Measurements from ENCODE around the gene GEMIN7. TPM values are rescaled to one million over a fixed set of nuclear protein-coding genes. Genes with fewer than 3 reads are reported as not detected.
"Not testable (repeated sequence)": the region's sequence is repeated elsewhere in the genome, so short reads cannot be mapped to it uniquely, and the experiment has no call there.

Gene GEMIN7
- total RNA-seq, 2 experiments from 2014 or later: 53.6 to 58.2 TPM

- Mint-ChIP-seq H3K4me1 (peaks cover 78% of the 10 kb centered on the region), H3K36me3 (peaks cover 4% of the 10 kb centered on the region), H3K27ac (no peak overlapping the region), H3K4me3 (peak overlapping the region; percentile 43), H3K9me3 (no peaks in the 10 kb centered on the region), H3K27me3 (no peaks in the 10 kb centered on the region)
- DNase-seq: no peak
Measured at GRCh38 chr19:45118106-45118505, 39.0 kb downstream of the GEMIN7 start.

- H3K4me3 Mint-ChIP-seq: peak overlapping the region; percentile 32
- H3K27ac Mint-ChIP-seq: peak overlapping the region; percentile 4
- not testable (repeated sequence) for H3K36me3 Mint-ChIP-seq, H3K9me3 Mint-ChIP-seq, H3K27me3 Mint-ChIP-seq
- peaks cover 75% of the 10 kb centered on the region for H3K4me1 Mint-ChIP-seq
- peak; percentile 30 for DNase-seq
Measured at GRCh38 chr19:45118591-45119355, 39.7 kb downstream of the GEMIN7 start.

DNA sequence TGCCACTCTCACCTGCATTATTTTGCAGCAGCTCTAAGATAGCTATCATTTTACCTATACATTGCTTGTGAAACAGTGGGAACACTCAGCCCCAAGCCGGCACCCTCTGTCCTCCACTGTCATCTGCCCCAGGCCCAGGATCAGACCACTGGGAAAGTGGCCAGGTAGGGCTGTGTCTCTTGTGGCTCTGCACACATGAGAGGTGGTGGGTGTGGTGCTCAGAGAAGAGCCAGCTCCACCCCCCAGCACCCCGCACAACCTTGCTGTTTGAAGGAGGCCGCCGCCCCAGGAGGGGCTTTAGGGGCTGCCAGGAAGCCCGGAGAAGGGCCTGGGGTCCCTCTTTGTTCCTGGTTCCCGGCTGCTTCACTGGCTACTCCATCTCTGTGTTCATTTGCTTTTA lies 40.5 kb downstream of the GEMIN7 start:
- DNase-seq: no peak
- H3K9me3 Mint-ChIP-seq: no peaks in the 10 kb centered on the region
- no peaks in the 10 kb centered on the region for H3K27me3 Mint-ChIP-seq
- peak overlapping the region; percentile 32 for H3K4me3 Mint-ChIP-seq
- H3K36me3 Mint-ChIP-seq: peaks cover 4% of the 10 kb centered on the region
- H3K27ac Mint-ChIP-seq: no peak overlapping the region
- H3K4me1 Mint-ChIP-seq: peaks cover 72% of the 10 kb centered on the region

DNA sequence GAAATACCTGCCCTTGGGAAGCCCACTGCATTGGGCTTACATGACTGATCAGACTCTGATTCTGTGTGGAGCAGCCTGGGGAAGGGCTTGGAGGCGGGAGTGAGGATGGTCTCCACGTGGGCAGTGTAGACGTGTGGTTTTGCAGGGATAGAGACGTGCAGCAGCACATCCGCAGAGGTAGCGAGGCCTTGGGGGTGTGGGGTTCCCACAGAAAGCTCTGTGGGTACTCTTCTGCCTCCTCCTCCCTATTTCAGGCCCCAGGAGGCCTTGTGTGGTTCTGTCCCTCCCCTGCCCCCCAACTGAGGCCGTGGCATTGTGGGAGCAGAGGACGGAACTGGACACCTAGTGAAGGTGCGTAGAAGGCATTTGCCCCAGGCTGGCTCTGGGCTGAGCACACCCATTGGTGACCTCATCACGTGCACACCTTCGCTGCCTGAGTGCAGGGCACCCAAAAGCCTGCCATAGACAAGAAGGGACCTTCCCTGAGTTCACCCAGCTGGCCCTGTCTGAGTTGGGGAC lies 42.8 kb downstream of the GEMIN7 start:
- no peaks in the 10 kb centered on the region for H3K9me3 Mint-ChIP-seq
- no peak for DNase-seq
- H3K4me3 Mint-ChIP-seq: peak overlapping the region; percentile 43

DNA sequence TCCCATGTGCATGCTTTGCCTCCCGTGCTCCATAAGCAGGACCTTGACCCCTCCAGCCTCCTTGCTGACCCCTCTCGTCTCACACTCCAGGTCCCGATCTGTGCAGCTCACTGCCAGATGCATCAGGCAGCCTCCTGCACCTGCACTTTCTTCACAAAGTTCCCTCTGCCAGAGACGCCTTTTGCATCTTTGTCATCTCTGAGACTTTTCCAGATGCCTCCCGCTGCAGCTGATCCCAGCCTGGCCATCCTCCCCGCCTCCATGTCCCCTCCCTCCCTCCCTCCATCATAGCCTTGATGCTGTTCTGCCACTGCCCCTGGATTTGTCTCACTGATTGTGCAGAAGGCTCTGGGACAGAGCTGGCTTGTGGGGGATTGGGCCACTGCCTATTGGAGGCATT lies 43.8 kb downstream of the GEMIN7 start:
- Mint-ChIP-seq H3K27me3 (no peaks in the 10 kb centered on the region), H3K9me3 (no peaks in the 10 kb centered on the region), H3K4me1 (peaks cover 51% of the 10 kb centered on the region), H3K27ac (no peak overlapping the region), H3K4me3 (no peak overlapping the region), H3K36me3 (peaks cover 4% of the 10 kb centered on the region)
- DNase-seq: no peak

More for the DNA sequence above, 42.8 kb downstream of the GEMIN7 start:
- Mint-ChIP-seq H3K27ac (peak overlapping the region; percentile 27), H3K36me3 (peaks cover 4% of the 10 kb centered on the region), H3K4me1 (peaks cover 58% of the 10 kb centered on the region), H3K27me3 (no peaks in the 10 kb centered on the region)

DNA sequence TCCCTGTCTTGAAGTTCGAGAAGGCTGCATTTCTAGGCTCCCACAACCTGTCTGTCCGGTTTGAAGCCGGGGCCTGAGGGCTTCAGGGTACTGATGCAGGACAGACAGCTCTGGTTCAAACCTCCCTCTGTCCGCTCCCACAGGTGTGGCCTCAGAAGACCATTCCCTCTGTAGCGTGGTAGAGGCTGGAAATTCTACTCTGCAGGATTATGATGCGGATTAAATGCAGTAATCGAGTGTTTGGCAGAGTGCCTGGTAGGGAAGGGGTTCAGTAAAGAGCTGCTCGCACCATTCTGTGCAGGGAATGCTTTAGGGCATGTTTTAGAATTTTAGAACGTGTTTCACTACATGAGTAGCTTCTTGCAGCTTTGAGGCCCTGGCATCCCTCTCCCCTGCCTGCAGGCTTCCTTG lies 44.4 kb downstream of the GEMIN7 start:
- Mint-ChIP-seq H3K27ac (no peak overlapping the region), H3K27me3 (no peaks in the 10 kb centered on the region), H3K36me3 (peaks cover 4% of the 10 kb centered on the region), H3K4me1 (peaks cover 45% of the 10 kb centered on the region), H3K4me3 (no peak overlapping the region), H3K9me3 (no peaks in the 10 kb centered on the region)
- DNase-seq: no peak

- Mint-ChIP-seq H3K27ac (peak overlapping the region; percentile 10), H3K9me3 (no peaks in the 10 kb centered on the region), H3K4me3 (no peak overlapping the region), H3K27me3 (no peaks in the 10 kb centered on the region), H3K36me3 (peaks cover 4% of the 10 kb centered on the region), H3K4me1 (peaks cover 39% of the 10 kb centered on the region)
- DNase-seq: no peak
Measured at GRCh38 chr19:45124021-45124420, 45.0 kb downstream of the GEMIN7 start.

DNA sequence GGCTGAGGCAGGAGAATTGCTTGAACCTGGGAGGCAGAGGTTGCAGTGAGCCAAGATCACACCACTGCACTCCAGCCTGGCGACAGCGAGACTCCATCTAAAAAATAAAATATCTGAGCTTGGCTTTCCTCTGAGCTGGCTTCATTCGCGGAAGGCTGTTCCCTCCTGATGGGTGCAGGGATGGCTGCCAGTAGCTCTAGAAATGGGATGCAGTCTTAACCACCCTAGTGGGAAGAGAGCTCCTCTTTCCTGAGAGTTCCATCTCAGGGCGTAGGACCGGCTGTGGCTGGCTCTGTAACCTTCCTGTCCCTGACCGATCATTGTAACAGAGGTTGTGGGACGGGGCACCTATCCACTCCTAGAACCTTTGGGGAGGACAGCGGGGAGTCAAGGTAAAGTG lies 46.3 kb downstream of the GEMIN7 start:
- H3K4me1 Mint-ChIP-seq: peaks cover 29% of the 10 kb centered on the region
- H3K27me3 Mint-ChIP-seq: no peaks in the 10 kb centered on the region
- no peak for DNase-seq
- H3K27ac Mint-ChIP-seq: no peak overlapping the region
- H3K4me3 Mint-ChIP-seq: no peak overlapping the region
- peaks cover under 1% of the 10 kb centered on the region for H3K36me3 Mint-ChIP-seq
- no peaks in the 10 kb centered on the region for H3K9me3 Mint-ChIP-seq

DNA sequence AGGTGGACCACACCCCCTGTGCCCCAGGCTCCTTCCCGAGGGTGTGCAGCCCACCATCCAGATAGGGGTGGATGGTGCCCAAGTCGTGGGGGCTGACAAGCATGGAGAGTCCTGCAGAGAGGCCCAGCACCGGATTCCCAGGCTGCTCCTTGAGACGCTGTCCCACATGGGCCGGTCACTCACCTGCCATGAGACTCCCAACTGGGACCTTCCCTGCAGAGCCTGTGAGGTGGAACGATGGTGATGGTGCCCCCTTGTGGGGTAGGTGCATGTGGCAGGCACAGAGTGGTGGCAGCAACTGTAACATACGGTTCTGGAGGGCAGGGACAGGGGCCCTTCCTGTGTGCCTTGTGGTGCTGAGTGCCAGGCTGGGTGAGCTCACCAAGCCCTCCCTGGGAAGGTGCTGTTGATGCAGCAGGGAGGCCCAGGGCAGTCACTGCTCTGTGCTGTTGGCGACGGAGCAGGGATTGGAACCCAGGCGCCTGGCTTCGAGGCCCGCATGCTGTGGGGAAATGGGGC lies 47.0 kb downstream of the GEMIN7 start:
- Mint-ChIP-seq H3K27me3 (no peaks in the 10 kb centered on the region), H3K27ac (no peak overlapping the region), H3K9me3 (no peaks in the 10 kb centered on the region), H3K4me1 (peaks cover 27% of the 10 kb centered on the region), H3K4me3 (no peak overlapping the region), H3K36me3 (no peaks in the 10 kb centered on the region)
- peak; percentile 72 for DNase-seq

- DNase-seq: no peak
- Mint-ChIP-seq H3K27me3 (no peaks in the 10 kb centered on the region), H3K36me3 (no peaks in the 10 kb centered on the region), H3K4me3 (no peak overlapping the region), H3K9me3 (no peaks in the 10 kb centered on the region), H3K27ac (no peak overlapping the region), H3K4me1 (peaks cover 24% of the 10 kb centered on the region)
Measured at GRCh38 chr19:45126654-45127053, 47.6 kb downstream of the GEMIN7 start.

DNA sequence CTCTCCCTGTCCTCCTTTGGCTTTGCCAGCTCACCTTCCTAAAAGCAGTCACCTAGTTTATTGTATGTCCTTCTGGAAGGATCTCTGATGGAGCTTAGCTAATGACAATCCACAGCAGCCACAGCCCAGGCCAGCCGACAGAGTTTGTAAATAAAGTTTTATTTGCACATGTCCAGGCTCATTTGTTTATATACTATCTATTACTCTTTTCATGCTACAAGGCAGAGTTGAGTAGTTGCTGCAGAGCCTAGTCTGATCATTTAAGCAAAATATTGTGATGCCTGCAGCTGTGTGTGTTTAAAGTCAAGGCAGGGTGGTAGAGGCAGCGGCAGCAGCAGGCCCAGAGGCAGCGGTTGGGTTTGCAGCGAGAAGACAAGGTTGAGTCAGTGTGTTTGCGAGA lies 49.1 kb downstream of the GEMIN7 start:
- no peaks in the 10 kb centered on the region for H3K9me3 Mint-ChIP-seq
- no peak overlapping the region for H3K4me3 Mint-ChIP-seq
- no peaks in the 10 kb centered on the region for H3K27me3 Mint-ChIP-seq
- H3K27ac Mint-ChIP-seq: no peak overlapping the region
- H3K36me3 Mint-ChIP-seq: no peaks in the 10 kb centered on the region
- DNase-seq: no peak
- H3K4me1 Mint-ChIP-seq: peaks cover 16% of the 10 kb centered on the region

GRCh38 chr19:45128806-45129205 lies 49.7 kb downstream of the GEMIN7 start:
- H3K36me3 Mint-ChIP-seq: no peaks in the 10 kb centered on the region
- H3K27me3 Mint-ChIP-seq: no peaks in the 10 kb centered on the region
- DNase-seq: no peak
- no peaks in the 10 kb centered on the region for H3K9me3 Mint-ChIP-seq
- H3K4me1 Mint-ChIP-seq: peaks cover 16% of the 10 kb centered on the region
- no peak overlapping the region for H3K27ac Mint-ChIP-seq
- H3K4me3 Mint-ChIP-seq: no peak overlapping the region

DNA sequence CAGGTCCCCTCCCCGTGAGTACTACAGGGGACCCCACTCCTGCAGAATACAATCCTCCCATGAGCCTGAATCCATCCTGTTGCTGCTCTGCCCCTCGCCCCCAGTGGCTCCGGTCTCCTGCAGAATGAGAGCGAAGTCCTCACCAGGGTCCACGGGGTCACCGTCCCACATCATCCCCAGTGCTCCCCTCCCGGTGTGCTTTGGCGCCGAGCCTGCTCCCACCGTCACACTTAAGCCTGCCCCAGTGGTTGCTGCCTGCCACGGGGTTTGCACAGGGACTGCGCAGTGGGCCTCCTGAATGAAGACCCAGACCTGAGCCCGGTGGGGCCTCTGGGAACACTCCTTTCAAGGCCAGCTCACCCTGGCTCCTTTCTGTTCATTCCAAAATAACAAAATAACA lies 51.2 kb downstream of the GEMIN7 start:
- H3K27me3 Mint-ChIP-seq: no peaks in the 10 kb centered on the region
- H3K4me1 Mint-ChIP-seq: peaks cover 16% of the 10 kb centered on the region
- DNase-seq: no peak
- no peak overlapping the region for H3K4me3 Mint-ChIP-seq
- H3K36me3 Mint-ChIP-seq: no peaks in the 10 kb centered on the region
- H3K27ac Mint-ChIP-seq: no peak overlapping the region
- H3K9me3 Mint-ChIP-seq: no peaks in the 10 kb centered on the region

DNA sequence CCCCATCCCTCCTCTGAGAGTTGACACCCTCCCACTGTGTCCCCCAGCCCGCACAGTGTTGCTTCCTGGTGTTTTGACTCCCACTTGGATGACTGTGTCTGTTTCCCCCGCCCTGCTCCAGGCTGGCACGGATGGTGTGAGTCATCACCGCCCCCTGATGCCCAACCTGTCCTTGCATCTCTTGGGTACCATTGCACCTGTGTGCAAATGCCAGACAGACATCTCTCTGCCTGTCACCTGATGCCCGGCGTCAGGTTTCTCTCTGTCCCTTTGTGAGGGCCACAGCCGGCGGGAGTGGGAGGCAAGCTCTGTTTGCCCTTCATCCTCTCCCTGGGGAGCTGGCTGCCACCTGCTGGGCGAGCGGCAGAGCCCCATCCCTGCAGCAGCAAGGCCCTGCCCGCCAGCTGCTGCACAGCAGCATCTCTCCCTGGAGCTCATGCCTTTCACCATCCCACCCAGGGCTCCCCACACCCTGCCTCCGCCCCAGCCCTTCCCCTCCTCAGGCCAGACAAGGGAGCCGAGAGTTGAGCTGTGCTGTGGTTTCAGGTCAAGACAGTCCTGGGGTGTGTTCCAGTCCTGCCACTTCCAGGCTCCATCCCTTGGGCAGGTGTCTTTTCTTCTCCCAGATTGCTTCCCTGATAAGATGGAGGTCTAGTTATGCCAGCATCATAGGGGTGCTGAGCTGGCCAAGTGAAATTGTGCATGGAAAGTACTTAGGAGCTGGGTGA lies 52.0 kb downstream of the GEMIN7 start:
- Mint-ChIP-seq H3K27ac (no peak overlapping the region), H3K9me3 (no peaks in the 10 kb centered on the region), H3K27me3 (no peaks in the 10 kb centered on the region), H3K36me3 (no peaks in the 10 kb centered on the region), H3K4me1 (peaks cover 11% of the 10 kb centered on the region), H3K4me3 (no peak overlapping the region)
- no peak for DNase-seq

DNA sequence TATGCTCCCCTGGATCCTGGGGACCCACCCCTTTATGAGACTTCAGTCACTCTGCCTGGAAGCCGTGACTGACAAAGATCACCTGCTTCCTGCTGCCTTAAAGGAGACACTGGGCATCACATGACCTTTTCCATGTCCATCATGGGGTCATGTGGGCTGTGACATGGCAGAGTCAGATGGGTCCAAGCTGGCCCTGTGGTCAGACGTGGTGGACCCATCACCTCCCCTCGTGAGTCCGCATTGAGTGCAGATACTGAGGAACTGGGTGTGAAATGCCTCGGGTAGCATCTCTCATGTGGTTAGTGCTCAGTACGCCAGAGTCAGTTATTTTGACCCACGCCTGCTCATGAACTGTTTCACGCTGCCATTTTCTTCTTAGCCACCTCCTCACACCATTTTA lies 54.6 kb downstream of the GEMIN7 start:
- Mint-ChIP-seq H3K36me3 (no peaks in the 10 kb centered on the region), H3K9me3 (no peaks in the 10 kb centered on the region), H3K4me3 (no peak overlapping the region), H3K27me3 (no peaks in the 10 kb centered on the region), H3K27ac (no peak overlapping the region), H3K4me1 (peaks cover 13% of the 10 kb centered on the region)
- DNase-seq: no peak
